Testis (tissue), 3 donors: ENCODE results near the gene GZMB. TPM values are rescaled to one million over a fixed set of nuclear protein-coding genes. Genes with fewer than 3 reads are reported as not detected.

Experiments used
- DNase-seq: peaks from one replicate; pipeline ENCODE4 v3.0.0-alpha.2; 2019
- H3K27ac ChIP-seq, 2 donors: fragments of 200-600 bp; sonication (generic); one replicate each; pipeline ENCODE4 v1.5.1; 2019
- H3K27me3 ChIP-seq: fragments of 200-600 bp; sonication (generic); one replicate; pipeline ENCODE4 v1.5.1; 2019
- H3K36me3 ChIP-seq: fragments of 200-600 bp; sonication (generic); one replicate; pipeline ENCODE4 v1.5.1; 2017; ENCODE audit warnings: low read depth; ENCODE audit errors: missing control alignments
- H3K4me1 ChIP-seq: fragments of 200-600 bp; sonication (generic); one replicate; pipeline ENCODE4 v1.5.1; 2019
- H3K4me3 ChIP-seq, 2 donors: fragments of 200-600 bp; sonication (generic); one replicate each; pipeline ENCODE4 v1.5.1; 2017 to 2019
- H3K9me3 ChIP-seq: fragments of 200-600 bp; sonication (generic); one replicate; pipeline ENCODE4 v1.5.1; 2017
- CTCF ChIP-seq, 3 experiments: fragments of 450-650 bp in 2 of 3; fragments of 200-600 bp in 1 of 3; sonication (generic) in 1 of 3; IDR thresholded peaks; one replicate each; pipeline ENCODE4 v1.5.1; 2016 to 2019; ENCODE audit warnings: antibody characterized with exemption in 3 of 3, mild to moderate bottlenecking in 2 of 3, moderate library complexity in 1 of 3
- POLR2A ChIP-seq: fragments of 450-650 bp; IDR thresholded peaks from one replicate; pipeline ENCODE4 v1.6.1; 2017; ENCODE audit warnings: antibody characterized with exemption, mild to moderate bottlenecking, moderate library complexity
- WGBS, 2 donors: methylation state at CpG; one replicate each; pipeline ENCODE4 v1.1.5; 2018; 5-methylcytosine and 5-hydroxymethylcytosine counted together
- intact Hi-C: fragments of 100-400 bp; cut with DNase I; formaldehyde crosslinking; loops from one replicate; pipeline ENCODE4 v1.15.1; 2023; ENCODE audit warnings: low total_unique reads
- polyA plus RNA-seq: library from polyadenylated mRNA; stranded (reverse); fragments of 350-450 nt; fragmentation: Illumina TruSeq; extraction: RNeasy Lipid Tissue Mini Kit (QIAGEN cat#74804); gene quantifications from one replicate; pipeline ENCODE4 v1.2.3, GENCODE V29; 2014; ENCODE audit warnings: low read depth, low replicate concordance; ENCODE audit not compliant: insufficient read depth
- total RNA-seq, 2 donors: library from RNA; depleted of rRNA; stranded (reverse); fragments of >200 nt; gene quantifications; one replicate each; pipeline ENCODE4 v1.2.3, GENCODE V29; 2016

GZMB gene
- total and polyA plus RNA-seq, 3 donors from 2014 or later: 0.93 to 1.5 TPM; not detected in 1

GRCh38 chr14:24609655-24610344 lies 24.2 kb downstream of the GZMB start, which contains the start of gene GZMH:
TSS of gene GZMH (minus strand) at chr14:24609685. CDS start at chr14:24609613, 72 bp downstream.
- no peaks in the 10 kb centered on the region for H3K36me3 ChIP-seq
- no peak within 1 kb of the TSS for H3K4me3 ChIP-seq
- TF ChIP-seq POLR2A: no peak
- H3K9me3 ChIP-seq: no peaks in the 10 kb centered on the region
- no peaks in the 10 kb centered on the region for H3K4me1 ChIP-seq
- intact Hi-C loops: no loop called here
- no peaks in the 10 kb centered on the region for H3K27me3 ChIP-seq
- DNase-seq: no peak
- no peak within 1 kb of the TSS for H3K27ac ChIP-seq
- WGBS, 2 donors: 87 to 95% methylated on average over 2 of the region's 2 CpGs

GRCh38 chr14:24607635-24608514 lies 26.1 kb downstream of the GZMB start:
- Histone ChIP-seq H3K4me1 (no peaks in the 10 kb centered on the region), H3K27ac (no peak overlapping the region), H3K36me3 (no peaks in the 10 kb centered on the region), H3K4me3 (no peak overlapping the region), H3K9me3 (no peaks in the 10 kb centered on the region), H3K27me3 (no peaks in the 10 kb centered on the region)
- no peak for TF ChIP-seq CTCF (IDR thresholded peaks at IDR 0.05)
- no peak for TF ChIP-seq POLR2A
- DNase-seq: no peak
- intact Hi-C loops: no loop called here
- 68 to 72% methylated on average over 7 to 8 of the region's 8 CpGs for WGBS, 2 donors

GRCh38 chr14:24607081-24607480 lies 26.9 kb downstream of the GZMB start:
- intact Hi-C loops: no loop called here
- DNase-seq: no peak
- no peak overlapping the region for H3K4me3 ChIP-seq
- no peaks in the 10 kb centered on the region for H3K9me3 ChIP-seq
- TF ChIP-seq POLR2A: no peak
- no peak for TF ChIP-seq CTCF (IDR thresholded peaks at IDR 0.05)
- no peaks in the 10 kb centered on the region for H3K36me3 ChIP-seq
- H3K27me3 ChIP-seq: no peaks in the 10 kb centered on the region
- no peaks in the 10 kb centered on the region for H3K4me1 ChIP-seq
- 87 to 88% methylated on average over 3 to 4 of the region's 4 CpGs for WGBS, 2 donors
- no peak overlapping the region for H3K27ac ChIP-seq

- TF ChIP-seq CTCF (IDR thresholded peaks at IDR 0.05) (no peak), POLR2A (no peak)
- 61 to 63% methylated on average over 3 of the region's 3 CpGs for WGBS, 2 donors
- H3K4me3 ChIP-seq: no peak overlapping the region
- H3K36me3 ChIP-seq: no peaks in the 10 kb centered on the region
- intact Hi-C loops: no loop called here
- no peak overlapping the region for H3K27ac ChIP-seq
- no peaks in the 10 kb centered on the region for H3K9me3 ChIP-seq
- no peak for DNase-seq
- H3K4me1 ChIP-seq: no peaks in the 10 kb centered on the region
- H3K27me3 ChIP-seq: no peaks in the 10 kb centered on the region
Measured at GRCh38 chr14:24606297-24606696, 27.7 kb downstream of the GZMB start.

- H3K27me3 ChIP-seq: no peaks in the 10 kb centered on the region
- peak; percentile 59 for DNase-seq
- 57 to 84% methylated on average over 3 of the region's 3 CpGs for WGBS, 2 donors
- TF ChIP-seq CTCF (IDR thresholded peaks at IDR 0.05) (peak; percentile 33 to 67 (median 46)), POLR2A (no peak)
- H3K36me3 ChIP-seq: no peaks in the 10 kb centered on the region
- H3K9me3 ChIP-seq: no peaks in the 10 kb centered on the region
- intact Hi-C loops: no loop called here
- H3K27ac ChIP-seq: no peak overlapping the region
- no peak overlapping the region for H3K4me3 ChIP-seq
- no peaks in the 10 kb centered on the region for H3K4me1 ChIP-seq
Measured at GRCh38 chr14:24605435-24606190, 28.4 kb downstream of the GZMB start.
